ENCODE results near the gene ITPKC. TPM values are rescaled to one million over a fixed set of nuclear protein-coding genes. Genes with fewer than 3 reads are reported as not detected.
A peak's percentile ranks its signal among the peaks of the same experiment; 100 is the strongest.

Gene ITPKC
- total RNA-seq: 1 to 10 TPM; 4.7 to 5.3 TPM

- peaks cover 58% of the 10 kb centered on the region for H3K4me1 Mint-ChIP-seq (ENCODE audit: low read depth)
- POLR2A ChIA-PET: interaction anchor here (0.6 to 1.7 kb wide), 12 partner anchors 9 to 89 kb away, joined by 3 to 11 read pairs (median 3); partner anchors contain the start of genes ACTMAP and RAB4B
- peak within 1 kb of the TSS; percentile 94 for H3K4me3 Mint-ChIP-seq
- H3K27ac Mint-ChIP-seq: peak within 1 kb of the TSS; percentile 98
- CTCF ChIA-PET: interaction anchor here (0.7 to 1.8 kb wide), 7 partner anchors 34 to 114 kb away, joined by 3 to 7 read pairs (median 4); partner anchors contain the start of genes ACTMAP and SNRPA
- DNase-seq (peak; percentile 100), ATAC-seq (peak; percentile 63)
- H3K36me3 Mint-ChIP-seq (ENCODE audit: low read depth): peaks cover 12% of the 10 kb centered on the region
- H3K9me3 Mint-ChIP-seq (ENCODE audit: insufficient read depth): no peaks in the 10 kb centered on the region
- no peaks in the 10 kb centered on the region for H3K27me3 Mint-ChIP-seq (ENCODE audit: low read depth)
These were observed at the start of gene ITPKC, which contains the start of gene COQ8B for GRCh38 chr19:40716482-40717324. Gene ITPKC (plus strand): TSS chr19:40717112. CDS start chr19:40717136, 24 bp downstream. Gene COQ8B (minus strand): TSS chr19:40716886. CDS start chr19:40714632, 2,254 bp downstream.

- H3K9me3 Mint-ChIP-seq (ENCODE audit: insufficient read depth): no peaks in the 10 kb centered on the region
- no peak overlapping the region for H3K27ac Mint-ChIP-seq
- peaks cover 19% of the 10 kb centered on the region for H3K36me3 Mint-ChIP-seq (ENCODE audit: low read depth)
- CTCF ChIA-PET: interaction anchor here (1.1 kb wide), 1 partner anchor 32 kb away, joined by 3 read pairs; no protein-coding TSS in a partner anchor
- POLR2A ChIA-PET: no interaction called here
- DNase-seq: no peak
- no peak overlapping the region for H3K4me3 Mint-ChIP-seq
- ATAC-seq: no peak
- no peaks in the 10 kb centered on the region for H3K27me3 Mint-ChIP-seq (ENCODE audit: low read depth)
- H3K4me1 Mint-ChIP-seq (ENCODE audit: low read depth): peaks cover 7% of the 10 kb centered on the region
These were observed 49.3 kb upstream of the ITPKC start for GRCh38 chr19:40667602-40668001.

- ChIA-PET POLR2A (no interaction called here), CTCF (no interaction called here)
- Mint-ChIP-seq H3K36me3 (ENCODE audit: low read depth) (peaks cover 19% of the 10 kb centered on the region), H3K27me3 (ENCODE audit: low read depth) (no peaks in the 10 kb centered on the region), H3K4me1 (ENCODE audit: low read depth) (no peaks in the 10 kb centered on the region), H3K4me3 (no peak overlapping the region), H3K9me3 (ENCODE audit: insufficient read depth) (no peaks in the 10 kb centered on the region), H3K27ac (no peak overlapping the region)
- no peak for ATAC-seq
- no peak for DNase-seq
These were observed 47.8 kb upstream of the ITPKC start for GRCh38 chr19:40668991-40669614.

- Mint-ChIP-seq H3K4me3 (no peak overlapping the region), H3K36me3 (ENCODE audit: low read depth) (peaks cover 19% of the 10 kb centered on the region), H3K9me3 (ENCODE audit: insufficient read depth) (no peaks in the 10 kb centered on the region), H3K4me1 (ENCODE audit: low read depth) (no peaks in the 10 kb centered on the region), H3K27ac (peak overlapping the region; percentile 8), H3K27me3 (ENCODE audit: low read depth) (no peaks in the 10 kb centered on the region)
- ChIA-PET POLR2A (no interaction called here), CTCF (interaction anchor here (0.8 to 1.9 kb wide), 2 partner anchors 8 to 127 kb away, joined by 3 to 4 read pairs; partner anchors contain the start of gene EGLN2)
- ATAC-seq (no peak), DNase-seq (no peak)
These were observed 45.5 kb upstream of the ITPKC start for GRCh38 chr19:40671404-40671803.

GRCh38 chr19:40672038-40672437 is 44.9 kb upstream of the ITPKC start:
- ChIA-PET CTCF (interaction anchor here (1.9 kb wide), 1 partner anchor 9 kb away, joined by 4 read pairs; no protein-coding TSS in a partner anchor), POLR2A (no interaction called here)
- Mint-ChIP-seq H3K4me1 (ENCODE audit: low read depth) (no peaks in the 10 kb centered on the region), H3K4me3 (no peak overlapping the region), H3K36me3 (ENCODE audit: low read depth) (peaks cover 17% of the 10 kb centered on the region), H3K27me3 (ENCODE audit: low read depth) (no peaks in the 10 kb centered on the region), H3K27ac (no peak overlapping the region), H3K9me3 (ENCODE audit: insufficient read depth) (no peaks in the 10 kb centered on the region)
- no peak for ATAC-seq
- DNase-seq: no peak

- ChIA-PET POLR2A (no interaction called here), CTCF (interaction anchor here (1.9 kb wide), 1 partner anchor 9 kb away, joined by 4 read pairs; no protein-coding TSS in a partner anchor)
- DNase-seq (no peak), ATAC-seq (no peak)
- Mint-ChIP-seq H3K36me3 (ENCODE audit: low read depth) (peaks cover 17% of the 10 kb centered on the region), H3K4me1 (ENCODE audit: low read depth) (no peaks in the 10 kb centered on the region), H3K27me3 (ENCODE audit: low read depth) (no peaks in the 10 kb centered on the region), H3K4me3 (no peak overlapping the region), H3K9me3 (ENCODE audit: insufficient read depth) (no peaks in the 10 kb centered on the region), H3K27ac (no peak overlapping the region)
These were observed 44.2 kb upstream of the ITPKC start for GRCh38 chr19:40672573-40673299.

GRCh38 chr19:40673397-40673796 is 43.5 kb upstream of the ITPKC start:
- no peaks in the 10 kb centered on the region for H3K4me1 Mint-ChIP-seq (ENCODE audit: low read depth)
- no peaks in the 10 kb centered on the region for H3K9me3 Mint-ChIP-seq (ENCODE audit: insufficient read depth)
- ATAC-seq (no peak), DNase-seq (no peak)
- H3K4me3 Mint-ChIP-seq: no peak overlapping the region
- H3K27me3 Mint-ChIP-seq (ENCODE audit: low read depth): no peaks in the 10 kb centered on the region
- H3K36me3 Mint-ChIP-seq (ENCODE audit: low read depth): peaks cover 16% of the 10 kb centered on the region
- H3K27ac Mint-ChIP-seq: no peak overlapping the region
- ChIA-PET CTCF (interaction anchor here (1.3 kb wide), 1 partner anchor 134 kb away, joined by 3 read pairs; no protein-coding TSS in a partner anchor), POLR2A (no interaction called here)

- CTCF ChIA-PET: interaction anchor here (1.3 kb wide), 1 partner anchor 133 kb away, joined by 3 read pairs; no protein-coding TSS in a partner anchor
- DNase-seq: no peak
- ATAC-seq: no peak
- Mint-ChIP-seq H3K4me3 (no peak overlapping the region), H3K36me3 (ENCODE audit: low read depth) (peaks cover 13% of the 10 kb centered on the region), H3K27me3 (ENCODE audit: low read depth) (no peaks in the 10 kb centered on the region), H3K27ac (no peak overlapping the region), H3K4me1 (ENCODE audit: low read depth) (no peaks in the 10 kb centered on the region), H3K9me3 (ENCODE audit: insufficient read depth) (no peaks in the 10 kb centered on the region)
- POLR2A ChIA-PET: interaction anchor here (0.6 kb wide), 1 partner anchor 18 kb away, joined by 4 read pairs; no protein-coding TSS in a partner anchor
These were observed 42.6 kb upstream of the ITPKC start for GRCh38 chr19:40674291-40674690.

- no peak overlapping the region for H3K27ac Mint-ChIP-seq
- POLR2A ChIA-PET: no interaction called here
- CTCF ChIA-PET: interaction anchor here (1.3 kb wide), 1 partner anchor 15 kb away, joined by 4 read pairs; no protein-coding TSS in a partner anchor
These were observed 39.8 kb upstream of the ITPKC start for GRCh38 chr19:40677156-40677555.

GRCh38 chr19:40681039-40681438 is 35.9 kb upstream of the ITPKC start:
- ATAC-seq: no peak
- Mint-ChIP-seq H3K36me3 (ENCODE audit: low read depth) (peaks cover 10% of the 10 kb centered on the region), H3K4me3 (no peak overlapping the region), H3K27ac (no peak overlapping the region), H3K27me3 (ENCODE audit: low read depth) (no peaks in the 10 kb centered on the region), H3K4me1 (ENCODE audit: low read depth) (no peaks in the 10 kb centered on the region), H3K9me3 (ENCODE audit: insufficient read depth) (no peaks in the 10 kb centered on the region)
- DNase-seq: no peak
- ChIA-PET CTCF (no interaction called here), POLR2A (no interaction called here)

More at GRCh38 chr19:40677156-40677555, 39.8 kb upstream of the ITPKC start:
- Mint-ChIP-seq H3K4me1 (ENCODE audit: low read depth) (no peaks in the 10 kb centered on the region), H3K36me3 (ENCODE audit: low read depth) (peaks cover 5% of the 10 kb centered on the region), H3K27me3 (ENCODE audit: low read depth) (no peaks in the 10 kb centered on the region), H3K4me3 (no peak overlapping the region), H3K9me3 (ENCODE audit: insufficient read depth) (no peaks in the 10 kb centered on the region)
- ATAC-seq (no peak), DNase-seq (no peak)

- no peak for ATAC-seq
- Mint-ChIP-seq H3K4me1 (ENCODE audit: low read depth) (no peaks in the 10 kb centered on the region), H3K27me3 (ENCODE audit: low read depth) (no peaks in the 10 kb centered on the region), H3K4me3 (no peak overlapping the region), H3K27ac (no peak overlapping the region), H3K9me3 (ENCODE audit: insufficient read depth) (no peaks in the 10 kb centered on the region), H3K36me3 (ENCODE audit: low read depth) (peaks cover 10% of the 10 kb centered on the region)
- DNase-seq: no peak
- ChIA-PET POLR2A (no interaction called here), CTCF (interaction anchor here (1.0 kb wide), 1 partner anchor 19 kb away, joined by 3 read pairs; no protein-coding TSS in a partner anchor)
These were observed 34.4 kb upstream of the ITPKC start for GRCh38 chr19:40682431-40682964.

All from activated CD8-positive, alpha-beta T cell treated with anti-CD3 and anti-CD28 coated beads, Interleukin-2, amount 10 ng/mL, durations not matched to agents 7 days and 5 days (primary cell).